ENCODE results near the gene SSTR3.
"Not testable (repeated sequence)": the region's sequence is repeated elsewhere in the genome, so short reads cannot be mapped to it uniquely, and the experiment has no call there.

The SSTR3 gene

DNA sequence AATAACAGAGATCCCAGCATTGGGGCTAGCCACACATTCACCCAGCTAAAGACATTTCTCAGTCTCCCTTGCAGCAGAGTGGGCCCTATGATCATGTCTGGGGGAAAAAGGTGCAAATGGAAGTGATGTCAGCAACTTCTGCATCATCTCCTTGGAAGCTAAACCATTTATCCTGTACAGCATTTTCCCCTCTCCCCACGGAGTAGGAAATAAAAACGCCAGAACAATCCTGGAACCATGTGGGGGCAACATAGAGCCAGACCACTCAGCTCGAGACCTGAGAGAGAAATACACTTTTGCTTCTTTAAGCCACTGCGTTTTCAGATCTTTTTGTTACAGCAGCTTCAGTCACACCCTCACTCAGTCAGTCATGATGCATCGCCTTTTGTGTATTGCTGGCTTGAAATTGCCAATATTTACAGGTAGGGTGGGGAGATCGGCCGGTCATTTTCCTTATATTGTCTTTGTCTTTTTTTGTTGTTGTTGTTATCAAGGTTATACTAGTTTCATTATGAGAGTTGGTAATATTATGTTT is 40.9 kb upstream of the SSTR3 start:
- Histone ChIP-seq H3K4me3 (replicated peaks; ENCODE audit: insufficient read depth, low read length) (no peak overlapping the region), H3K27ac (replicated peaks) (no peak overlapping the region), H3K27me3 (ENCODE audit: insufficient read depth, poor library complexity, severe bottlenecking) (no peaks in the 10 kb centered on the region)
- DNase-seq (ENCODE audit: low read depth in 1 of 2, low spot score in 1 of 2), result no peak
- TF ChIP-seq, protein P1, sequence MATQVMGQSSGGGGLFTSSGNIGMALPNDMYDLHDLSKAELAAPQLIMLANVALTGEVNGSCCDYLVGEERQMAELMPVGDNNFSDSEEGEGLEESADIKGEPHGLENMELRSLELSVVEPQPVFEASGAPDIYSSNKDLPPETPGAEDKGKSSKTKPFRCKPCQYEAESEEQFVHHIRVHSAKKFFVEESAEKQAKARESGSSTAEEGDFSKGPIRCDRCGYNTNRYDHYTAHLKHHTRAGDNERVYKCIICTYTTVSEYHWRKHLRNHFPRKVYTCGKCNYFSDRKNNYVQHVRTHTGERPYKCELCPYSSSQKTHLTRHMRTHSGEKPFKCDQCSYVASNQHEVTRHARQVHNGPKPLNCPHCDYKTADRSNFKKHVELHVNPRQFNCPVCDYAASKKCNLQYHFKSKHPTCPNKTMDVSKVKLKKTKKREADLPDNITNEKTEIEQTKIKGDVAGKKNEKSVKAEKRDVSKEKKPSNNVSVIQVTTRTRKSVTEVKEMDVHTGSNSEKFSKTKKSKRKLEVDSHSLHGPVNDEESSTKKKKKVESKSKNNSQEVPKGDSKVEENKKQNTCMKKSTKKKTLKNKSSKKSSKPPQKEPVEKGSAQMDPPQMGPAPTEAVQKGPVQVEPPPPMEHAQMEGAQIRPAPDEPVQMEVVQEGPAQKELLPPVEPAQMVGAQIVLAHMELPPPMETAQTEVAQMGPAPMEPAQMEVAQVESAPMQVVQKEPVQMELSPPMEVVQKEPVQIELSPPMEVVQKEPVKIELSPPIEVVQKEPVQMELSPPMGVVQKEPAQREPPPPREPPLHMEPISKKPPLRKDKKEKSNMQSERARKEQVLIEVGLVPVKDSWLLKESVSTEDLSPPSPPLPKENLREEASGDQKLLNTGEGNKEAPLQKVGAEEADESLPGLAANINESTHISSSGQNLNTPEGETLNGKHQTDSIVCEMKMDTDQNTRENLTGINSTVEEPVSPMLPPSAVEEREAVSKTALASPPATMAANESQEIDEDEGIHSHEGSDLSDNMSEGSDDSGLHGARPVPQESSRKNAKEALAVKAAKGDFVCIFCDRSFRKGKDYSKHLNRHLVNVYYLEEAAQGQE (IDR thresholded peaks at IDR 0.05; ENCODE audit: insufficient replicate concordance, low read depth), result no peak
- TF ChIP-seq, protein P2, sequence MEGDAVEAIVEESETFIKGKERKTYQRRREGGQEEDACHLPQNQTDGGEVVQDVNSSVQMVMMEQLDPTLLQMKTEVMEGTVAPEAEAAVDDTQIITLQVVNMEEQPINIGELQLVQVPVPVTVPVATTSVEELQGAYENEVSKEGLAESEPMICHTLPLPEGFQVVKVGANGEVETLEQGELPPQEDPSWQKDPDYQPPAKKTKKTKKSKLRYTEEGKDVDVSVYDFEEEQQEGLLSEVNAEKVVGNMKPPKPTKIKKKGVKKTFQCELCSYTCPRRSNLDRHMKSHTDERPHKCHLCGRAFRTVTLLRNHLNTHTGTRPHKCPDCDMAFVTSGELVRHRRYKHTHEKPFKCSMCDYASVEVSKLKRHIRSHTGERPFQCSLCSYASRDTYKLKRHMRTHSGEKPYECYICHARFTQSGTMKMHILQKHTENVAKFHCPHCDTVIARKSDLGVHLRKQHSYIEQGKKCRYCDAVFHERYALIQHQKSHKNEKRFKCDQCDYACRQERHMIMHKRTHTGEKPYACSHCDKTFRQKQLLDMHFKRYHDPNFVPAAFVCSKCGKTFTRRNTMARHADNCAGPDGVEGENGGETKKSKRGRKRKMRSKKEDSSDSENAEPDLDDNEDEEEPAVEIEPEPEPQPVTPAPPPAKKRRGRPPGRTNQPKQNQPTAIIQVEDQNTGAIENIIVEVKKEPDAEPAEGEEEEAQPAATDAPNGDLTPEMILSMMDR (IDR thresholded peaks at IDR 0.05; ENCODE audit: insufficient read depth, low read length), result no peak
- TF ChIP-seq GABPA (IDR thresholded peaks at IDR 0.05; ENCODE audit: low read depth) (no peak), SPI1 (IDR thresholded peaks at IDR 0.05; ENCODE audit: borderline replicate concordance, low read depth) (no peak), POLR2AphosphoS5 (IDR thresholded peaks at IDR 0.05; ENCODE audit: low read depth) (no peak)

DNA sequence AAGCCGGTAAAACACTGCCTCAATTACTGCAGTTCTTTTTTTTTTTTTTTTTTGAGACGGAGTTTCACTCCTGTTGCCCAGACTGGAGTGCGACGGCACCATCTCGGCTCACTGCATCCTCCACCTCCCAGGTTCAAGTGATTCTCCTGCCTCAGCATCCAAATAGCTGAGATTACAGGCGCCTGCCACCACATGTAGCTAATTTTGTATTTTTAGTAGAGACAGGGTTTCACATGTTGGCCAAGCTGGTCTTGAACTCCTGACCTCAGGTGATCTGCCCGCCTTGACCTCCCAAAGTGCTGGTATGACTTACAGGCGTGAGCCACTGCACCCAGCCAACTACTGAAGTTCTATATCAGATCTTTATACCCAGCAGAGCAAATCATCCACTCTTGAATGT is 39.6 kb upstream of the SSTR3 start:
- H3K27ac ChIP-seq (replicated peaks); DNase-seq (ENCODE audit: low read depth in 1 of 2, low spot score in 1 of 2); H3K4me3 ChIP-seq (replicated peaks; ENCODE audit: insufficient read depth, low read length); H3K27me3 ChIP-seq (ENCODE audit: insufficient read depth, poor library complexity, severe bottlenecking): not testable (repeated sequence)

DNA sequence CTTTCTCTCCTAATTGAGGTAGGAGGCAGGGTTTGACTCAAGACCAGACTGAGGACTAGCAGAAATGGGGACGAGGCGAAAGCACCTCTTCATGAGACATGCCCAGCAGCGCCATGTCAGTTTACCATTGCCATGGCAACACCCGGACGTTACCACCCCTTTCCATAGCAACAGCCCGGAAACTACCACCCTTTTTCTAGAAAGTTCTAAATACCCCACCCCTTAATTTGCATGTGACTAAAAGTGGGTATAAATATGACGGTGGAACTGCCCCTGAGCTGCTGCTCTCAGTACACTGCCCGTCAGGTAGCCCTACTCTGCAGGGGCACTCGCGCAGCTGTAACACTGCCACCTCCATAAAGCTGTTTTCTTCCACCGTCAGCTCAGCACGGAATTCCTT is 37.7 kb upstream of the SSTR3 start:
- Histone ChIP-seq H3K27me3 (ENCODE audit: insufficient read depth, poor library complexity, severe bottlenecking) (no peaks in the 10 kb centered on the region), H3K4me3 (replicated peaks; ENCODE audit: insufficient read depth, low read length) (no peak overlapping the region), H3K27ac (replicated peaks) (no peak overlapping the region)
- no peak for DNase-seq (ENCODE audit: low read depth in 1 of 2, low spot score in 1 of 2)
- TF ChIP-seq POLR2AphosphoS5 (IDR thresholded peaks at IDR 0.05; ENCODE audit: low read depth) (no peak), GABPA (IDR thresholded peaks at IDR 0.05; ENCODE audit: low read depth) (no peak)
- TF ChIP-seq, protein P2 (IDR thresholded peaks at IDR 0.05; ENCODE audit: insufficient read depth, low read length), result no peak

DNA sequence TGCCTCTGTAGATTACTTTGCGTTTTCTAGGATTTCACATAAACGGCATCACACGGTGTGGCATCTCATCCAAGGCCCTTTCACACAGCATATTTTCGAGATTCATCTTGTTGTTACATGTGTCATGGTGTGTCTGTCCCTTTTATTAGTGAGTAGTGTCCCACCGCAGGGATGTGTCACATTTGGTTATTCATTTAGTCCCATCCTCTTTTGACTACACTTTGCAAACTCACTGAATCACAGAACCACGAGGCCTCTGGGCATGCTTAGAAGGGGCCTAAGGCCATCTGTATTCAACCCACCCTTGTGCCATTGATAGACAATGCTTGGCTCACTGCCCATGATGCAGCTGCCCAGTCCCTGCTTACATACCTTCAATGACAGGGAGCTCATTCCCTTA is 36.0 kb upstream of the SSTR3 start:
- DNase-seq (ENCODE audit: low read depth in 1 of 2, low spot score in 1 of 2), result no peak
- no peak overlapping the region for H3K27ac ChIP-seq (replicated peaks)
- no peak overlapping the region for H3K4me3 ChIP-seq (replicated peaks; ENCODE audit: insufficient read depth, low read length)
- TF ChIP-seq POLR2AphosphoS5 (IDR thresholded peaks at IDR 0.05; ENCODE audit: low read depth) (no peak), SPI1 (IDR thresholded peaks at IDR 0.05; ENCODE audit: borderline replicate concordance, low read depth) (no peak), GABPA (IDR thresholded peaks at IDR 0.05; ENCODE audit: low read depth) (no peak)
- TF ChIP-seq, protein P1 (IDR thresholded peaks at IDR 0.05; ENCODE audit: insufficient replicate concordance, low read depth), result no peak
- TF ChIP-seq, protein P2 (IDR thresholded peaks at IDR 0.05; ENCODE audit: insufficient read depth, low read length), result no peak
- H3K27me3 ChIP-seq (ENCODE audit: insufficient read depth, poor library complexity, severe bottlenecking), result no peaks in the 10 kb centered on the region

Data from HL-60 (cell line).